OCI-M2 (cell line): ENCODE results near the gene NTRK2.

ENCODE experiments used
- DNase-seq: peaks from one replicate; lab custom pipeline; 2025; ENCODE audit not compliant: unreplicated experiment; lab: John Stamatoyannopoulos, UW

The NTRK2 gene

DNA sequence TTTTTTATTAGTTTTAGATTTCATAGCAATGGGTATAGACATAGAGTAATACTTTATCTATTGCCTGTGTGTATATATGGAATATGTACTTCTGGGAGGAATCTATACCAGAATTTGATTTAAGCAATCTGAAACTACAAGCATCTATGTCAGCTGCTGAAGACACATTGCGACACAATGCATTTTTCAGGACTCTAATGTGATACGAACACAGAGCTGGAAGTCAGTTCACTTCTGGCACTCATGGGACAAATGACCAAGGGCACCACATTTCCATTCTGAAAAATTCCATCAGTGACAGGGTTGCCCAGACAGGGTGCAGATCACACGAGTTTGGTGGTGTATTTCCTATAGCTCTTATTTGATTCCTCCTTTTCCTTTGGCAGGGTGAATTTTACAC lies 259.5 kb downstream of the NTRK2 start:
- no peak for DNase-seq

DNA sequence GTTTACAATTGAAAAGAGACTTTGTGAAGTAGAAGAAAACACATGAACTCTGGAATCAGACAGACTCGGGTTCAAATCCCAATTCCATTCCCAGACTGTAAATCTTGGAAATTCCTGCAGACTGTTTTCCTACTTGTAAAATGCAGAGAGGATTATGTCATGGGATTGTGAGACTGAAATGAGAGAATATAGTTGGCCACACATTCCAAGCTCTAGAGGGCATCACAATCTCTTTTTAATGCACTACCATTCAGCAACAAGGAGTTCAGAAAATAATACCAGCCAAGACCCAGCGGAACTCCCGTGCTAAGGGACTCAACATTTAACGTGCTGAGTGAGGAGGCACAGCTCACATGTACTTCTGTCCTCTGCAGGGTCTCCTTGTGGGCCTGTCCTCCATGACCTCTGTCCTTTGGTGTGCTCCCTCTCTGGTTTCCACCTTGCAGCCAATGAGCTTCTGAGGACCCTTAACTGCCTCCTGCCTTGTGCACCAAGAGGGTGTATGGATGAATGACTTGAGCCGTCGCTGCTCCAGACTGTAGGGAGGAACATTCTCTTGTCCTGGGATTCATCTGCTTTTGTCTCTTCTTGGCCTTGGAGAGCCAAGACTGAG lies 263.5 kb downstream of the NTRK2 start:
- no peak for DNase-seq

DNA sequence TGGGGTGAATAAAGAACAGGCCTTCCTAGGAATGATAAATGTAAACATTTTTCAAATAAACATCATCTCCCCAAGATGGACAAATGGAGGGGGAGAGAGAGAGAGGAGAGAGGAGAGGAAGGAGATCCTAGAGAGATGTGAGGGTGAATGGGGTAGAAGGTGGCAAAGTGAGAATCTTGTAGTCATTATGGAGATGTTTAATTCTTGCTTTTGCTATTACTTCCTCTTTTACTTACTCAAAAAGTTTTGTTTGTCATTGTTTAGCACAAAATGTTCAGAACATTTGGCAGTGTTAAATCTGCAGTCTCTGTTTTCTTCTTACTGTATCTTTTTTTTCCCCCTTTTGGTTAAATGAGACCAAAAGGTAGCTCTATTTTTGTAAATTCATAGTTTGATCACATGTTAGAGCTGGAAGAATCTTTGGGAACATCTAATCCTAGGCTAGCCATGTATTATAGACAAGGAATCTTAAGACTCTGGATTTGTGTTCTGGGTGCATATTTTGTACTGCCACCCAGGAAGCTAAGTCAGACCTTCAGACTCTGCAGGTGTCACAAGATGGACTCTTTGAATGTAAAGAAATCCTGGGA lies 266.1 kb downstream of the NTRK2 start:
- DNase-seq = no peak

DNA sequence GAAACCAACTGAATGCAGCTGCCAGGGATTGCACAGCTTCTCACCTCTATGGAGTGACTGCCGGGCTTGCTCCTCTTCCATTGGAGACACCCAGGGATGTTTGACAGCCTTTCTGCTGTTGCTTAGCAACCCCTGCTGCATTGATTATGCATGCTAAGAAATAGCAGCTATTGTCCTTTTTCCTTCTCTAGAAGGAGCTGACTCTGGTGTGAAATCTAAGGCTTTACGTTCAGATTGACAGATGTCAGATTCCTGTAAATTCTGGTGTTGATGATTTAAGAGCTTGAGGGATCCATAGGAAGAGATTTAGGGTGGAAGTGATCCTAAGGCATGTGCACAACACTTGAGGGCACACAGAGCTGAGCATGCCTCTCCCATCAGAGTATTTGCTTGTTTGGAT lies 267.7 kb downstream of the NTRK2 start:
- no peak for DNase-seq

DNA sequence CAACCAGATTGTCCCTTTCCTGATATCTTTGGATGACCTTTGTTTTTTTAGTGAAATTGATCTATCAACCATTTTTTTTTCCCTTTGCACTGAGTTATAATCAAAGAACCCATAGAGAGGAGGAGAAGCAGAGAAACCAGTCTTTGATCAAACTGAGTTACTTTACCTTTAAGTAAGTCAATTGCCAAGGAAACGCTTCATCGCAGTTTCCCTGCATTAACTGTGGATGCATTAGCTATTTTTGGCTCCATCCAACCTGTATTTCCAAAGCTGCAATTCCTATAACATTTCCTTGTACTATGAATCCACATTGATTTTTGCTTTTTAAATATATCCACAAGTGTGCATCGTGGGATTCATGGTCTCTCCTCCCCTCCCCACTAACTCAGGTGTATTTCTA lies 268.1 kb downstream of the NTRK2 start:
- no peak for DNase-seq

DNA sequence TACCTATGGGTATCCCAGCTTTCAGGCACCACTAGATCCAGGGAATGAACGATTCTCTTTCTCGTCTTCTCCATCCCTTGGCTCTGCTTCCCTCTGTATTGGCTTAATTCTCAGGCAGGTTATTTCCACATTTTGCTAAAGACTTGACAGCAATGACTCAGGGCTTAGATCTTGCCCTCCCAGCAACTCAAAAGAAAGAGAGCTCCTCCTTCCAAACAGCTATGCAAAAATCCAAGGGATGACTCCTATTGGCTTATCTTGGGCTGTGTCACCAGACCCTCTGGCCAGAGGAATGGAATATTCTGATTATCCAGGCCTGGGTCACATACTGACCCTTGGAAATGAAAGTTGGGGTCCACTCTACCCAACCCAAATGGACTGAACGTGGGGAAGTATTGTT lies 270.2 kb downstream of the NTRK2 start:
- no peak for DNase-seq

DNA sequence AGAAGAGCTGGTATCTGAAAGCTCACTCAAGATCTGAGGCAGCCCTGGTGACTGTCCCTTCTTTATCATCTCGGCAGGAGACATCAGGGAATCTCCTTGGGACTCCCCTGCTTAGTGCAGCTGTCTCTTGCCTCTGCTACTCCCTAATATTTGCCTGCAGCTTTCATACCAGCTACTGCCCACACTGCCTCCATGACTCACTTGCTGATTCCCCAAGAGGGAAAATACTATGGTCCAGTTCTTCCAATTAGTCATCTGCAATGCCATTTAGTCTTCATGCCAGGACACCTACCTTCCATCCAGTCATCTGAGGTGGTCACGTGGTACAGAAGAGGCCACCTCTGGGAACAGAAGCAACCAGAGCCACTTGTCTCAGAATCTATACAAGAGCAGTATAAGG lies 270.8 kb downstream of the NTRK2 start:
- DNase-seq = no peak

DNA sequence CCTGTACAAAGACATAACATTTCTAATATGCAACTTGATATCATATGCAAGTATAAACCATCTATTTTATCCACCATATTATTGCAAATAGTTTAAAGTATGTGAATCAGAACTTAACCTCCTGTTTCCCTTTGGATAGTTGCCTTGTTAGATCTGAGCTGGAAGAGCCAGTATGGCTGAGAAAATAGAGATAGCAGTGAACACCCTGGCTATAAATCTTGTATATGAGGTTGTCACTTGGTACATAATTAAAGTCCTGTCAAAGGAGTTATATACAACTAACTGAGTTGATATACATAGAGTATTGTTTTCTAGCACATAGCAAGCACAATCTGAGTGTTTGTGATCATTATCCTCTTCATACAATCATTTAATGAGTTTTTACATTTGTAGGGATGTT lies 272.3 kb downstream of the NTRK2 start:
- no peak for DNase-seq

DNA sequence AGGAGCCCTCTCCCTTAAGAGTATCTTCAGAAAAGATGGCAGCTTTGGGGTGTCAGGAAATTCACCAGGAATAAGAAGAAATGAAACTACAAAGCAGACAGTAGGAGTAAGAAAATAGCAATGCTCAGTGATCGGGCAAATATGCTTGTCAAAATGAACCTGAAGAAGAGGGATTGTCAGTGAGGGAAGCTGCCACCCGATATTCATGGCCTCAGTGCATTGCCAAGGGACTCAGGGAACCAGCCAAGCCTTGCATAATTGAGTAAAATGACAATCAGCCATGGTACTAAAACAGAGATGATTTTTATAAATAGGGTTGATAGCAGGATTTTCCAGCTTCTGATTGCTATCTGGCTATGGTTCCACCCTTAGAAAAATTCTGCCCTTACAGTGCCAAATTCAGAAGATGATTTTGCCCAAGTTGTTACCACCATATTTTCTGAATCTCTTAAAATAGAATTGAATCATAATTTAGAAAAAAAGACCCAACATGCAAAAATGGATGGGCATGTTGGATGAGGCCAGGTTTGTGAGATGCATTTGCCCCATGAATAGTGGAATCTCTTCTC lies 274.0 kb downstream of the NTRK2 start:
- no peak for DNase-seq

DNA sequence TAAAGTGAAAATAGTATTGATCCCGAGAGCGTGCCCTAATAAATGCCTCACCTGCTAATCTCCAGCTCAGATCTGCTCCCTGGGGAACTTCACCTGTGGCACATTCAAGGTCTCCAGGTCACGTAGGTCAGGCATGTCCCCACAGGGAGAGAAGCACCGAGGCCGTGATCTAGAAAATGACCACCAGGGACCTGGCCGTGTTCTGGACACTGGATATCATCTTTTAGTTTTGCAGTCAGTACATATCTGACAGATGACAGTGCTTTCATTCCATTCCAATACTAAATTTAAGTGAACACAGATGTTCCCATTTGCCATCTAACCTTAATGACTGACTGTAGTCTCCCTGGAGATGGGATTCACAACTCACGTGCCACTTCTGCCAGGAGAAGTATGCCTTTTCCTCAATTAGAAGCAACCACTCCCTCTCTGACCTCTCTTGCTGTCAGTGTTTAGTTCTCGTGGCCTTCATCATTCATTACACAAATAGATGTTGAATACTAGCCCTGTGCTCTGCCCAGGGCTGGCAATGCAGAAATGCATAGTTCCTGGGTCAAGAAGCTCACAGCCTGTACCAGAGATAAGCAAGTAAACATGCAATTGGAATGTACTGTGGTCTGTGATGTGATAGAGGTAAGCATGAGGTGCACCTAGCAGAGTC lies 276.5 kb downstream of the NTRK2 start:
- no peak for DNase-seq

DNA sequence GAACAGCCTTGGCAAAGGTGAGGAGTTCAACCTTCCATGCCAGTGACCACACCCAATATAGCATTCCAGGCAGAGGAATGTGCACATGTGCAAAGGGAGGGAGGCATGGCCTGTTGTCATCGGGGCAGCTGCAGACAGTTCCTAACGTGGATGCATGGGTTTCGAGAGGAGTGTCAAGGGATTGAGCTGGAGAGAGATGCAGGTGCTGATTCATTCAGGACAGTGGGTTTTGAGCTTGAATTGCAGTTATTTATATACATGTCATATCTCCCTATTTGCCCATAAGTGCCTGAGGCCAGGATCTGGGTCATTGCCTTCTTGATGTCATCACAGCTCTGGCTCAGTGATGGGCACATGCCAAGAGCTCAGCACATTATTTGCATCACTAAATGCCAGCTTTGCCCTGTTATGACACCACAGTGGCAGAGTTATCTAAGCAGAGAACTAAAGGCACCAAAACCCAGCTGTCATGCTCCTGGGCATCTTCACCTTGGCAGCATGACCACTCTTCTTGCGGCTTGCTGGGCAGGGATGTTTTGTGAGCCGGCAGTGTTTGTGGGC lies 278.0 kb downstream of the NTRK2 start:
- DNase-seq = no peak

DNA sequence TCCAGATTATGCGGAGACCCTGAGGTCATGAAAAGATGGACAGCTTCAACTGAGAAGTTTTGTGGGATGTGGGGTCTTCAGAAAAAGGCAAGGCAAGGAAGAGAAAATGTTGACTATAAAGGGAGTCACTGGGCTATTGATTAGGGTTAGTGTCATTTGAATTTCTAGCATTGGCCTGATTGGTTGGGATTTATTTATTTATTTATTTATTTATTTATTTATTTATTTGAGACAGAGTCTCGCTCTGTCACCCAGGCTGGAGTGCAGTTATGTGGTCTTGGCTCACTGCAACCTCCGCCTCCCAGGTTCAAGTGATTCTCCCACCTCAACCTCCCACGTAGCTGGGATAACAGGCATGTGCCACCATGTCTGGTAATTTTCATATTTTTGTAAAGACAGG lies 279.7 kb downstream of the NTRK2 start:
- DNase-seq = no peak

DNA sequence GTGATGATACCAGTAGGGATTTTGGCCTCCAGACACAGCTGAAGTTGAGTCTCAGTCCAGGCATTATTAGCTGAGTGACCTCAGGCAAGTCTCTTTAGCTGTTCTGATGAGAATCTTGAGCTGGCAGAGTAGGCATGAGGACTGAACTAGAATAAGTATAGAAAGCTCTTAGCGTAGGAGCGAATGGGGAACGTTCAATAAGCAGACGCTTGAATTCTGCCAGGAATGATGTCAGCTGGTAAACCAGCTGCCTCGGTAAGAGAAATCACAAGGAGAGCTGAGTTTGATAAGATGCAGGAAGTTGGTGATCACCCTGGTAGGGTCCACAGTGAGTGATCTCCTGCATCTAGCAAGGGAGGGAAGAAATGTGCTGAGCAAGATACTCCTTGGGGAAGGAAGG lies 280.4 kb downstream of the NTRK2 start:
- DNase-seq = no peak

DNA sequence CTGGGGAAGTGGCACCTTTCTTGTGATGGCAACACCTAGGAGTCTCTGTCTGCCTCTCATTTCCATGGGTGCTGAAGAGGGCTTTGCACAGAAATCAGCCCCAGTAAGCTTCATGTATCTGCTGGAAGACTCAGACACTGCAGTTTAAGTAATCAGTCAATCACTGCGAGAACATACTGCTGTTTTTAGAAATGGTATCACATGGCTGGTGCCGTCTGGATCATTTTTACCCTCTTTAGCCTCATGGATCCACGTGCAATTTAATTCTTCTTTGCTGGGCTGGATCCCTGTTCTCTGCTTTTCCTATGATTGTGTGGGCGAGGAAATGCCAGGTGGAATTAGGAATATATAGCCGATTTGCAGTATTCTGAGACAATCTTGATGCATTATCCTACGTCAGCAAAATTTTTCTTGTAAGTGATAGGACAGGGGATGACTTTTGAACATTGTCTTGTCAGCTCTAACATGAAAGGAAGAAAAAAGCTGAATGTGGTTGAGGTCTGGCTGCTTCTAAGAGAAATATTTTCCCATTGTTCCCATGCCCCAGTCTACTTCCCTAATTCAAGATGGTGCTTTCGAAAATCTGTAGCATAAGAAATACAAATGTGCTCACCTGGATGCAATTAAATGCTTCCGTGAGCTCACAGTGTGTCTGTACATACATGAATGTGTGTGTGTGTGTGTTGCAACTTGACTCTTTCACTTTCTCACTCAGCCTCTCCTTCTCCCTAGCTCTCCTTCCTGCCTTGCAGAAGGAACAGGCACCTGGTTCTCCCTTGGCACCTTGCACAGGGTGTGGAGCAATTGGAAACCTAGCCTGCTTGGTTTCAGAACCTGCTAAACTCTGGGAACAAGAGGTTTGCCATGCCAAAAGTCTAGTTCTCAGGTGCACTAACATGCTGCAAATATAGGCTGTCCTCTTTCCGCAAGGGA lies 281.6 kb downstream of the NTRK2 start:
- no peak for DNase-seq

DNA sequence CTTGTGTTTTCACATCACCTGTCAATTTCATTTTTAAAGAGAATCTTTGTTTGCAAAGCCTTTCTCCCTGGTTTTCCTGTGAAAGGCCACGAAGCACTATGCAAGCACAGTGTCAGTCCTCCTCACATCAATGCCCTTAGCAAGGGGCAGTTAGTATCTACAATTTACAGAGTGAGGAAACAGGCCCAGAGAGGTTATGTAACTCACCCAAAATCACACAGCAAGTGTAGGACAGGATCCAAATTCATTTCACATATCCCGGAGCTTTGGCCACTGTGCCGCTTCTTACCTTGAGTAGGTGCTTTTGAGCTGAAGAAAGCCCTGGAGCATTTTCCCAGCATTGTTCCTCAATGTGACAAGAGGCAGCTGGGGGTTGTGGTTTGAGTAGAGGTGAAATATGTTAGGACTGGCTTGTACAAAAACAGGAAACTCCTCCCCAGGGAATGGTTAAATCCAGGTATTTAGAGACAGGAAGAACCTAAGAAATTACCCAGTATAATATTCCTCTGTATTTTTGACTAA lies 283.8 kb downstream of the NTRK2 start:
- no peak for DNase-seq

DNA sequence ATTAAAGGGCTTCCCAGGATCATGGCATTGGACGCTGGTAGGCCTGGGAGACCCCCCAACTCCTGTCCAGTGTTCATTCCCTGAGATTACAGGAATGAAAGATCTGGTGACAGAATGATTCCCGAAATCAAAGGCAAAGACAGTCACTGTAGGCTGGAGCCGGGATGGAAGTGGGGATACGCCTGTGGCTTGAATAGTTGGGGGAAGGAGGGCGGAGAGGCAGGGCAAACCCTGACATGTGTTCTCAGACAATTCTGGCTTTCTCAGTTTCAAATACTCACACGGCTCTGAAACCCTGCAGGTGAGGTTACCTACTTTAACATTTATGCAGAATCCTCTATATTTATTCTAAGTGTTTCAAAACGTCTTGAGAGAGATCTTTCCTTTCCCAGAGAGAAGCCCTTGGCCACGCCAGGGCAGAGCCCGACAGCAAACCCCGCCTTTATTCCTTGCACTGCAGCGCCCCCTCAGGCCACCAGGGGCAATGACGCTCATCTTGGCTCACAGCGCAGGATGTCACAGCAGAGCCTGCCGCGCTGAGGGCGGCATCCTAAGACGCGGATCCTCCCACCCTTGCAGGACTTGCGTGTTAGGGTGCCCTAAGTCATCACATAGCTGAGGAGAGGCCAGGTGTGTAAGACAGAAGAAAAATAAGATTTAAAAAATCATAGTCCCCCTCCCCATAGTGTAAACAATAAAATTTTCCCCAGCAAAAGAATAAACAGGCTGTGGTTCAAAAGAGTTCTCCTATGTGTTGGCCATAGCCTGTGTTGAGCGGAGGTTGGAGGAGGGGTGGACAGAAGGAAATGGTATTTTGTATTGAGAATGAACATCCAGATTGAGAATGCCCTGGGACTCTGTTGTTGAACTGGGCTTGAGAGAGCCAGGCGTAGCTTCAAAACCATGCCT lies 284.5 kb downstream of the NTRK2 start:
- DNase-seq = no peak

DNA sequence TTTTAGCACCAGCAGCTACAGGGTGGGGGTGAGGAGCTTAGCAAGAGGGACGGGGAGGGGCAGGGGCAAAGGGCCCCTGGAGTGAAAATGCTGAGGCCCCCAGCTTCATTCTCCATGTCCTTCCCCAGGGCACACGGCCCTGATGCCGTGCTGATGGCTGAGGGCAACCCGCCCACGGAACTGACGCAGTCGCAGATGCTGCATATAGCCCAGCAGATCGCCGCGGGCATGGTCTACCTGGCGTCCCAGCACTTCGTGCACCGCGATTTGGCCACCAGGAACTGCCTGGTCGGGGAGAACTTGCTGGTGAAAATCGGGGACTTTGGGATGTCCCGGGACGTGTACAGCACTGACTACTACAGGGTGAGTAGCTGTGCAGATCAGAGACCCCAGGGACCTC lies 285.6 kb downstream of the NTRK2 start:
- no peak for DNase-seq

DNA sequence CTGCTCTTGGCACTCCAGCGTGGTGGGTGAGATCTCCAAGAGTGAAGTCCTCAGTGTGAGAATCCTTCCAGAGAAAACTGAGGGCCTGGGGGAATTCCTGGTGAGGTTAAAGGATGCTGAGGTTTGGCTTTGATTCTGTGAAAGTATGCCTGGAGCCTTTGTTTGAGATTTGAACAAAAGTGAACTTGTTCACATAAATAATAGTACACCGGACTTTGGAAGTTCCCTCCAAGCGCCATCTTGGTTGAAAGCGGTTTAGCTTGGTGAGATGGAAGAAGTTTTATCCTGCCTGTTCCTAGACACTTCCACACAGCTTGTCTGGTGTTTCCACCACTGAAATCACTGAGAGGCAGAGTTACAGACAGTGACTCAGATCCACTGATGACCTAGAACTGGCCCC lies 286.4 kb downstream of the NTRK2 start:
- DNase-seq = no peak

DNA sequence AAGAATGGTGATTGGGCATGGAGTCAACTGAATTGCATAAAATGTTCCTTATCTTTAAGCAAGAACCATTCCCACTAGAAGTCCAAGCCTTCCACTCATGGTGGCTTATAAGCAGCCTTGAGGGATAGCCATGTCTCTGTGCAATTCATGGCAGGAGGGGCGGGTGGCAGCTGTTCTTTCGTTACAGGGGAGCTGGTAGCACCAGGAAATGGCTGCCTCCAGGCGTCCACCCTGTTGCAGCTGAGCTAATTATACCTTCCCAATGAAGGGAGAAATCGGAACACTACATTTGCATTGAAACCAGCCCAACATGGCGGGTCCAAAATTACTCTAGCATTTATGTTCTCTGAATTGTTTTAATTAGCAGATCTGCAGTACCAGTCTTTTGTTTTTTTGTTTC lies 289.8 kb downstream of the NTRK2 start:
- DNase-seq = no peak
